HAP-1 (cell line): ENCODE data around the gene INPP4B.
"Not testable (repeated sequence)": the region's sequence is repeated elsewhere in the genome, so short reads cannot be mapped to it uniquely, and the experiment has no call there.

Source experiments
- DNase-seq, 2 experiments: peaks; one replicate each; pipeline ENCODE4 v3.0.0-alpha.2; 2016 to 2020; ENCODE audit warnings: low spot score in 2 of 2
- H3K27me3 ChIP-seq: fragments of 250-450 bp; sonication (Bioruptor Pico); 2 replicates; pipeline ENCODE4 v1.5.1; 2020; ENCODE audit warnings: low read depth, mild to moderate bottlenecking, moderate library complexity
- H3K36me3 ChIP-seq: fragments of 250-450 bp; sonication (Bioruptor Pico); replicated peaks from 2 replicates; pipeline ENCODE4 v1.5.1; 2020; ENCODE audit warnings: mild to moderate bottlenecking
- H3K4me1 ChIP-seq: fragments of 250-450 bp; sonication (Bioruptor Pico); 2 replicates; pipeline ENCODE4 v1.5.1; 2020; ENCODE audit warnings: mild to moderate bottlenecking
- H3K4me3 ChIP-seq: fragments of 250-450 bp; sonication (Bioruptor Pico); 2 replicates; pipeline ENCODE4 v1.5.1; 2020; ENCODE audit warnings: mild to moderate bottlenecking, moderate library complexity
- H3K9me3 ChIP-seq: fragments of 250-450 bp; sonication (Bioruptor Pico); 2 replicates; pipeline ENCODE4 v1.5.1; 2020; ENCODE audit warnings: mild to moderate bottlenecking, moderate library complexity
- in situ Hi-C: fragments of 300-500 bp; cut with MboI; formaldehyde crosslinking; loops from 3 replicates; pipeline ENCODE4 v1.14.3; 2020; ENCODE audit warnings: low sequenced_read_pairs, inconsistent platforms, mixed read lengths

The INPP4B gene

DNA sequence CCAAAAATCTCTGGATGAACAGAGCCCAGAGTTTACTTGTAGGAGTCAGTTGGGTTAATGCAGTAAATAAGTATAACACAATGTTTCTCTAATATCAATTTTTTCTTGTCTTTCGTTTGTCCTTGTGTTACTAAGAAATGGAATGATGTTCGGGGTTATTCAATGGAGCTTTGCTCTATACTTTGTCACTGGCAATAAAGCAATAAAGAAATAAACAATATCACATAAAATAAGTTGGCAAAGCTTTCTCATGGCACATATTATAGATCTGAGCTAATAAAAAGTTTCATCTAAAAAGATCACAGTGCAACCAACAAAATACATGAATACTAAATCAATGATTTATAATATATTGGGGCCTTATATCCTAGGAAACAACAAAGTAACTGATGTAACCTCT is 32.7 kb downstream of the INPP4B start:
- in situ Hi-C loops: no loop called here
- DNase-seq: no peak
- no peaks in the 10 kb centered on the region for H3K27me3 ChIP-seq
- H3K4me3 ChIP-seq: no peak overlapping the region
- no peaks in the 10 kb centered on the region for H3K9me3 ChIP-seq
- H3K36me3 ChIP-seq: no peaks in the 10 kb centered on the region
- H3K4me1 ChIP-seq: no peaks in the 10 kb centered on the region

DNA sequence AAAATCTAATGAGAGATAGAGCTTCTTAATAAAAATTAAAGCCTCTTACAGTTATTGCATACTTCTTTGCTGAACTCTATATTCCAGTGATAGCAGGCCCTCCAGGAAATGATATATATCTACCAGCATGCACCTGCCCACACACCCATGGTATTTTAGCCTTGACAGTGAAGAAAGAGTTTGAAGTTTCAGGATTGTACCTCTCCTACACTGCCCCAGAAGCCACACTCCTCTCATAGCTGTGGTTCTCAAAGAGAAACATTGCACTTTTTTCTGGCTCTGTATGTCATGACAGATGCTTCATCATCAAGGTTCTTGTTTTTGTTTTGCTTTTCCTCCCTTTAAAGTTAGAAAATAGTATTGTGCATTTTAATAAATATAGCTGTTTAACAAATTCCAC is 34.0 kb downstream of the INPP4B start:
- H3K4me1 ChIP-seq: no peaks in the 10 kb centered on the region
- H3K27me3 ChIP-seq: no peaks in the 10 kb centered on the region
- no peaks in the 10 kb centered on the region for H3K36me3 ChIP-seq
- in situ Hi-C loops: no loop called here
- no peak for DNase-seq
- no peak overlapping the region for H3K4me3 ChIP-seq
- no peaks in the 10 kb centered on the region for H3K9me3 ChIP-seq

DNA sequence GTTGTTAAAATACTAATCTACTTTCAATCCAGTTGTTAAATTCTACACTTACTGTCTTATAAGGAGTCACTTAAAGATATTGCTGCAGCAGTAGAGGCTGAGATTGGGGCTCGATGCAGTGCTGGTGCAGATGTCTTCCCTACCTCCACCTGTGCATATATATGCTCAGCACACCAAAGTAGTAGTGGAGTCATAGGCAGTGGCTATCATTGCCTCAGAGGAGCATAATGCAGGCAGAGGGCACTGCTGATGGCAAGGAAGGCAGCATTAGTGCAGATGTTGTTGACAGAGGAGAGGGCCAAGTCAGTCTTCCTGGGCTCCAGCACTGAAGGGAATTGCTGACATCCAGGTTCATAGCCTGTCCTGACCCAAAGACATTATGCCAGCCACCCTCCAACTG is 35.1 kb downstream of the INPP4B start:
- no peaks in the 10 kb centered on the region for H3K4me1 ChIP-seq
- no peaks in the 10 kb centered on the region for H3K27me3 ChIP-seq
- no peaks in the 10 kb centered on the region for H3K9me3 ChIP-seq
- no peak for DNase-seq
- no peak overlapping the region for H3K4me3 ChIP-seq
- in situ Hi-C loops: no loop called here
- H3K36me3 ChIP-seq: no peaks in the 10 kb centered on the region

DNA sequence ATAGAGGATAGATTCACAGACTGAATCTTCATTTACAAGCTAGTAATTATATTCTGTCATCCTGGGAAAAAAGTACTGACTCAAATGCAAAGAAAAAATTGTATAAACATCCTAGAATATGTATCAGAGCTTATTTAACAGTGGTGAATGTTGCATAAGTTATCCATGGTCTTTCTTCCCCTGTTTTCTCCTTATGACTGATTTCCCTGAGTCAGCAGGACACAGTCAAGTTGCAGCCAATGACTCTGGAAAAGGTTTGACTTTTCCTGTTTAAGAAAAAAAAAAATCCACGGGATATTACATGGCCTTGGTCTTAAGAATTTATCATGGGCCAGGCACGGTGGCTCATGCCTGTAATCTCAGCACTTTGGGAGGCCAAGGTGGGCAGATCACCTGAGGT is 36.5 kb downstream of the INPP4B start:
- no peaks in the 10 kb centered on the region for H3K4me1 ChIP-seq
- no peaks in the 10 kb centered on the region for H3K27me3 ChIP-seq
- H3K9me3 ChIP-seq: no peaks in the 10 kb centered on the region
- no peak overlapping the region for H3K4me3 ChIP-seq
- no peak for DNase-seq
- in situ Hi-C loops: no loop called here
- no peaks in the 10 kb centered on the region for H3K36me3 ChIP-seq

DNA sequence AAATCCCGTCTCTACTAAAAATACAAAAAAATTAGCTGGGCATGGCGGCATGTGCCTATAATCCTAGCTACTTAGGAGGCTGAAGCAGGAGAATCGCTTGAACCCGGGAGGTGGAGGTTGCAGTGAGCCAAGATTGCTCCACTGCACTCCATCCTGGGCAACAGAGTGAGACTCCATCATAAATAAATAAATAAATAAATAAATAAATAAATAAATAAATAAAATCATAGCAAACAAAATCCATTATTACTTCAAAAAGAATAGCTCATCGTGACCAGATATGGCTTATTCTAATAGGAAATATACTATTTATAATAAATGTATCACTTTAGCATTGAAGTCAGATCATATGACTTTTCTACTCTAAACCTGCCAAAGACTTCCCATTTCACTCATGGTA is 42.2 kb downstream of the INPP4B start:
- DNase-seq, H3K4me1 ChIP-seq, H3K9me3 ChIP-seq, H3K4me3 ChIP-seq, in situ Hi-C loops, H3K36me3 ChIP-seq, H3K27me3 ChIP-seq: not testable (repeated sequence)

DNA sequence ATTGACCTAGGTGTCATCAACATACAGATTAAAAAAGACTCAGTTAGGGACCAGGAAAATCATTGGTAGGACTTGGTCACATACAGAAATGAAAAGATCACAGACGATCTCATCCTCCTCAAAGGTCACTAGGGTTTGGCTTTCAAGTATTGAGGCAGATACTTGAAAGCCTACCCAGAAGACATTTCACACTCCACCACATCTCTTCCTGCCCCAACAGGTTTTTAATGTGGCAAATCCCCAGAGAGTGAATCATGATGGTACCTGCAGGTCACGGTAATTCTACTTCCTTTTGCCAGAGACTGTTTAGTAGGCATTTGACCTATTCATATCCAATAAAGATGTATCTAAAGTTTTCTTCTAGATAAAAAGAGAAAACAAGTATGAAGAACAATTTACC is 44.1 kb downstream of the INPP4B start:
- DNase-seq: no peak
- Histone ChIP-seq H3K9me3 (no peaks in the 10 kb centered on the region), H3K27me3 (peaks cover 3% of the 10 kb centered on the region; the same call in 1 of the 2 replicates), H3K36me3 (no peaks in the 10 kb centered on the region), H3K4me3 (no peak overlapping the region), H3K4me1 (no peaks in the 10 kb centered on the region)
- in situ Hi-C loops: no loop called here

DNA sequence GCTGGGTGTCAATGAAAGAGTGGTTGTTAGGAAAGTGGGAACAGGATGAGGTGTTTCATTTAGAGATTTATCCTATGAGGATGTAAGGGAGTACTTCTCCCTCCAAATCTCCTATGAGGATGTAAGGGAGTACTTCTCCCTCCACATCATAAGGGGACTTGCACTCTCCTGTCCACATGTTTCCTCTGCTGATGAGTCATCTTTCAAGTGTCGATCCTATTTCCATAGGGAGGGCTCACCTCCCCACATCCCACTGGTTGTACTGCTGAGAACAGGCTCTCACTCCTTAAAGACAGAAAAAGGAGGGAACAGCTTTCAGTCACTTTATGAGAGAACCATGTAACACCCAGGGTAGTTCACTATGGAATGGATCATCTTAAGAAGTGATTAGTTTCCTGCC is 65.0 kb downstream of the INPP4B start:
- H3K9me3 ChIP-seq: no peaks in the 10 kb centered on the region
- H3K4me3 ChIP-seq: no peak overlapping the region
- no peaks in the 10 kb centered on the region for H3K4me1 ChIP-seq
- no peaks in the 10 kb centered on the region for H3K36me3 ChIP-seq
- DNase-seq: no peak
- H3K27me3 ChIP-seq: no peaks in the 10 kb centered on the region
- in situ Hi-C loops: no loop called here

DNA sequence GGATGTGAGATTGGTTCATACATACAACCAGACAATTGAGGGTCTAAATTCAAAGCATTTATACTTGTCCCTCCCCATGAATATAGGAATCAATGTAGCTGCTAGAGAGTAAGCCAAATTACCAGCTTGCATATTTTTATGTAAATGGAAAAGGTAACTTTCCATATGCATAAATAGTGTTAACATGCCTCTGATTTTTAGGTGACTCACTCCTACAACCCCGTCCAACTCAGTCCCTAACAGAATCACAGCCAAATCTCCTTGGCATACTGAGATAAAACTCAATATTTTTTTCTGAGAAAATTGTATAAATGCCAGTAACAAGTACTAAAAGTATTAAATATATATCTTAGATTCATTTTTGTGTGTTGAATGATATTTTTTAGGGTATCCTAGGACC is 67.2 kb downstream of the INPP4B start:
- H3K4me1 ChIP-seq: no peaks in the 10 kb centered on the region
- in situ Hi-C loops: no loop called here
- H3K27me3 ChIP-seq: no peaks in the 10 kb centered on the region
- no peak for DNase-seq
- H3K36me3 ChIP-seq: no peaks in the 10 kb centered on the region
- H3K4me3 ChIP-seq: no peak overlapping the region
- no peaks in the 10 kb centered on the region for H3K9me3 ChIP-seq

DNA sequence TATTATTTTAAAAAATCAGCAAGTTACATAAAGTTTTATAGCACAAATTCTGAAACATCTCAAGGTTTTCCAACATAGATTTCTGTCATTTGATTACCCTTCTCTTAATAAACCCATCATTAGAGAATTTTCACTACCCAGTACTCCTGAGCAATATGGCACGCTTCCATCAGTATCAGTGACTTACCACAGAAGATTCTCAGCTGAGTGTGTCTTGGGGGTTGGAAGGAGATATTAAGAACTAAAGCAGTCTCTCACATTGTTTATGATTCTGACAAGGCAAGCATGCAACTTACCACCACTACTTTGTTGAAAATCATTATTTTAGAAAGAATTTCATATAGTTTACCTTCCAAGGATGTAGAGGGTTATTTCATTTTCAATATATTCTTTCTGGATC is 67.7 kb downstream of the INPP4B start:
- Histone ChIP-seq H3K4me3 (no peak overlapping the region), H3K36me3 (no peaks in the 10 kb centered on the region), H3K9me3 (no peaks in the 10 kb centered on the region), H3K4me1 (no peaks in the 10 kb centered on the region), H3K27me3 (no peaks in the 10 kb centered on the region)
- in situ Hi-C loops: no loop called here
- DNase-seq: no peak

DNA sequence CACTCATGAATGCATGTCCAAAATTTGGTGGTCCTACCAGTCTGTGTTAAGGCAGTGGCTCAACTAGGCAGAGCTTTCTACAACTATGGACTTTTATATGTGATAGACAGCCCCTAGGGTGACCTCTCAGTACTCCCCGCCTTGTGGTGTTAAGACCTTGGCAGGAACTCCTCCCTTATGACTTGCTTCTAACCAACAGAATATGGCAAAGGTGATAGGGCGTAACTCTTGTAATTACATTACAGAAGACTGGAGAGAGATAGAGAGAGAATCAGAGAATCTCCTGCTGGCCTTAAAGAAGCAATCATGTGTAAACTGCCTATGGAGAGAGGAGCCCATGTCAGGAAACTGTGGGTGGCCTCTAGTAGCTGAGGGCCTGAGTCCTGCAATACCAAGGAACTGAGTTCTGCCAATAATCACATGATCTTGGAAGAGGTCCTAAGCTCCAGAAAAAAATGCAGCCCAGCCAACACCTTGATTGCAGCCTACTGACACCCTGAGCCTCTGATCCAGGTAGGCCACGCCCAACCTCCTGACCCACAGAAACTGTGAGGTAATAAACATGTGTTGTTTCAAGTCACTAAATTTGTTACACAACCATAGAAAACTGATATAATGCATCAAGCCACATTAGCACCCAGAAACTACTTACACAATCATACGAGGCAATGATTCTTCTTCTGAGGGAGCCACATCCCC is 68.9 kb downstream of the INPP4B start:
- no peaks in the 10 kb centered on the region for H3K4me1 ChIP-seq
- no peak for DNase-seq
- in situ Hi-C loops: no loop called here

DNA sequence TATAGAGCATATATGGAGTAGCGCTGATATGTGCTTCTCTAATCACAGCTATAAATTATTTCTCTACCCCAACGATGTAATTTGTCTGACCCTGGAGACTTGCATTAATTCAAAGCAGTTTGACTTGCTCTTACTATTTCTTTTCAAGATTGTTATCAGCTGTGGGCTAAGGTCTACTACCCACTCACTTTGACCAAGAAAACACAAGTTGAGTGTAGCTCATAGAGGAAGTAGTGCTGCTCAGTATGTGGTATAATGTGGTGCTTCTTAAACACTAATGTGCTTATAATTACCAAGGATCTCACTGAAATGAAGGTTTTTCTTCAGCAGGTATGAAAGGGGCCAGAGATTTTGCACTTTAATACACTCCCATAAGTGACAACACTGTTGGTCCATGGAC is 70.1 kb downstream of the INPP4B start:
- no peaks in the 10 kb centered on the region for H3K4me1 ChIP-seq
- DNase-seq: no peak
- in situ Hi-C loops: no loop called here
- no peaks in the 10 kb centered on the region for H3K9me3 ChIP-seq
- no peaks in the 10 kb centered on the region for H3K36me3 ChIP-seq
- H3K27me3 ChIP-seq: no peaks in the 10 kb centered on the region
- no peak overlapping the region for H3K4me3 ChIP-seq

More for the DNA sequence above, 68.9 kb downstream of the INPP4B start:
- Histone ChIP-seq H3K9me3 (no peaks in the 10 kb centered on the region), H3K27me3 (no peaks in the 10 kb centered on the region), H3K36me3 (no peaks in the 10 kb centered on the region), H3K4me3 (no peak overlapping the region)

DNA sequence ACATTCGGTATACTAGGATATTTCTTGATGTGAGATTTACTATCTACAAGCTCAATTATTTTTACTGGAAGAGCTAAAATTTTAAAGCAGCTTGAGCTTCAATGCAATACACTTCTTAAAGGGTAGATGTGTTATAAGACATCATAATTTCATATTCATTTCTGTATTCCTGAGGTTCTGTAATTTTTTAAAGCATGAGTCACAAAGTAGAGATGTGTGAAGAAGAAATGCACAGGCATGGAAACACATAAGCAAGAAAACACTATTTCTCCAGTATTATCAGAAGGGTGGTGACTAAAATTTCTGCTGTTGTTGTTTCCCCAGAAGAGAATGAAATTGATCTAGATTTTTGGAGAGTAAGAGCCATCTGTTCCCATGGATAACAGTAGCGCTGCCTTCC is 72.6 kb downstream of the INPP4B start:
- DNase-seq: no peak
- H3K4me3 ChIP-seq: no peak overlapping the region
- no peaks in the 10 kb centered on the region for H3K9me3 ChIP-seq
- H3K27me3 ChIP-seq: no peaks in the 10 kb centered on the region
- H3K4me1 ChIP-seq: no peaks in the 10 kb centered on the region
- no peaks in the 10 kb centered on the region for H3K36me3 ChIP-seq
- in situ Hi-C loops: no loop called here

DNA sequence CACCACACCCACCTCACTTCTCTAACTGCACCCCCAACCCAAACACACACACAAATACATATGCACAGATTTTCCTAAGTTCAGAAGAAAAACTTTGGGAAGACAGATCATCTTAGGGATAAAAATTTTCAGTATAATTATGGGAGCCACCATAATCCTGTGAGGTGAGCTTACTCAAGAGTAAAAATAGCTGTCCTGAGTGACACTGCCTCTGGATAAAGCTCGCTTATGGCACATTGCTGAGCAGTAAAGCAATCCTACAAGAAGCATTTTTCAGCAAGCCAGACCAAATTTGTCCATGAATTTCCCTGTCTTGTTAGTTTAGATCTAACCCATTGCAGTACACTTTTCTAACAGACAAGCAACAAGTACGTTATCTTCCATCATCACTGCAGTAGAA is 83.8 kb downstream of the INPP4B start:
- in situ Hi-C loops: no loop called here
- Histone ChIP-seq H3K27me3 (no peaks in the 10 kb centered on the region), H3K36me3 (no peaks in the 10 kb centered on the region)

DNA sequence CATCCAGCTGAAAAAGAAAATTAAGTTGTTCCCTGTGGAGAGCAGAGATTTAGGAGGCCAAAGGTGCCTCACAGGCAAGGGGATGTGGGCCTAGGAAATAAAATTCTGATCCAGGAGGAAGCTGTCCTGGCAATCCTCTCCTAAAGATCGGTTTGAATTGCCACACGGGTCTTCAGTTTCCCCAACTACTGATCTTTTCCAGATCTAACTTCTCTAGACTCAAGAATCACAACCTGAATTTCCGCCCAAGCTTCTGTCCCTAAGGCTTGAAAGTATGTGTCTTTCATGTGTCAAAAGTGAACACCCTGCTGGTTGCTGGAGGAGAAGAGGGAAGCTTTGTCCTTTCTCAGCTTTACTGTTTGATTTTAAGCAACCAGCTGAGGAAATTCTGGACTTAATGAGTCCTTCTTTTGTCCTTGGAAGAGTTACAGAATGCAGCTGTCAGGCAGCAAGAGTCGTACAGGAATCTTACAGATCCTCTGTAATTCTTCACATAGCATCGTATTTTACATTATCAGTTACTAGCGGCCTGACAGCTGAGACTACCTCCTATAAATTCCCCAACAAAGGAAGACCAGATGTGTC is 93.8 kb downstream of the INPP4B start:
- Histone ChIP-seq H3K4me1 (no peaks in the 10 kb centered on the region), H3K27me3 (no peaks in the 10 kb centered on the region; the same call in 1 of the 2 replicates), H3K4me3 (no peak overlapping the region), H3K9me3 (no peaks in the 10 kb centered on the region), H3K36me3 (no peaks in the 10 kb centered on the region)
- DNase-seq: no peak
- in situ Hi-C loops: no loop called here

More for the DNA sequence above, 83.8 kb downstream of the INPP4B start:
- Histone ChIP-seq H3K4me3 (no peak overlapping the region), H3K9me3 (no peaks in the 10 kb centered on the region), H3K4me1 (no peaks in the 10 kb centered on the region)
- DNase-seq: no peak
